H1 (cell line): ENCODE results near the gene MYBPHL. TPM values are rescaled to one million over a fixed set of nuclear protein-coding genes. Genes with fewer than 3 reads are reported as not detected.

Source experiments
- CHD1 ChIP-seq: IDR thresholded peaks from 2 replicates; pipeline ENCODE4 v1.6.1; 2012; ENCODE audit warnings: low read depth, low read length, improper control_type of control experiment
- GABPA ChIP-seq: IDR thresholded peaks from 2 replicates; pipeline ENCODE4 v1.6.1; 2011; ENCODE audit warnings: mild to moderate bottlenecking, low read length, moderate library complexity, borderline replicate concordance; ENCODE audit not compliant: insufficient read depth
- SP4 ChIP-seq: IDR thresholded peaks from 2 replicates; pipeline ENCODE4 v1.6.1; 2012; ENCODE audit warnings: low read length, inconsistent platforms
- TEAD4 ChIP-seq: IDR thresholded peaks from 2 replicates; pipeline ENCODE4 v1.6.1; 2012; ENCODE audit warnings: low read depth, low read length, inconsistent platforms, mixed read lengths
- polyA plus RNA-seq, 7 experiments: library from polyadenylated mRNA; depleted of rRNA in 3 of 7; stranded (reverse) in 5 of 7; unstranded in 2 of 7; fragments of >200 nt in 5 of 7; fragments of 200-250 nt in 2 of 7; gene quantifications; 1 replicate in 5 of 7; 2 replicates in 1 of 7; 4 replicates in 1 of 7; pipeline versions ENCODE4 v1.2.1 to v1.2.3, GENCODE V29; 2011 to 2013; ENCODE audit warnings: missing spikeins in 2 of 7, mixed read lengths in 2 of 7
- total RNA-seq: library from RNA; stranded (reverse); fragmentation: NEBNext Ultra II Directional; extraction: Animal tissue kit (Norgen Biotek cat#: 25700); gene quantifications from 2 replicates; pipeline ENCODE4 v1.2.1, GENCODE V29; 2021
- TF ChIP-seq, protein P1 (sequence below), 3 experiments: IDR thresholded peaks; 1 replicate in 2 of 3; 2 replicates in 1 of 3; pipeline versions ENCODE4 v1.5.1 to v1.6.1; 2011; ENCODE audit warnings: low read length in 3 of 3, mild to moderate bottlenecking in 3 of 3, inconsistent platforms in 2 of 3, low read depth in 1 of 3, moderate library complexity in 1 of 3; ENCODE audit not compliant: insufficient read depth in 1 of 3; ENCODE audit errors: control extremely low read depth in 1 of 3

Gene MYBPHL
- total and polyA plus RNA-seq, 2 of the 8 experiments (the other 6 are each of a cell fraction or from before 2014, with no cell fraction given) = 0.24 to 0.30 TPM

DNA sequence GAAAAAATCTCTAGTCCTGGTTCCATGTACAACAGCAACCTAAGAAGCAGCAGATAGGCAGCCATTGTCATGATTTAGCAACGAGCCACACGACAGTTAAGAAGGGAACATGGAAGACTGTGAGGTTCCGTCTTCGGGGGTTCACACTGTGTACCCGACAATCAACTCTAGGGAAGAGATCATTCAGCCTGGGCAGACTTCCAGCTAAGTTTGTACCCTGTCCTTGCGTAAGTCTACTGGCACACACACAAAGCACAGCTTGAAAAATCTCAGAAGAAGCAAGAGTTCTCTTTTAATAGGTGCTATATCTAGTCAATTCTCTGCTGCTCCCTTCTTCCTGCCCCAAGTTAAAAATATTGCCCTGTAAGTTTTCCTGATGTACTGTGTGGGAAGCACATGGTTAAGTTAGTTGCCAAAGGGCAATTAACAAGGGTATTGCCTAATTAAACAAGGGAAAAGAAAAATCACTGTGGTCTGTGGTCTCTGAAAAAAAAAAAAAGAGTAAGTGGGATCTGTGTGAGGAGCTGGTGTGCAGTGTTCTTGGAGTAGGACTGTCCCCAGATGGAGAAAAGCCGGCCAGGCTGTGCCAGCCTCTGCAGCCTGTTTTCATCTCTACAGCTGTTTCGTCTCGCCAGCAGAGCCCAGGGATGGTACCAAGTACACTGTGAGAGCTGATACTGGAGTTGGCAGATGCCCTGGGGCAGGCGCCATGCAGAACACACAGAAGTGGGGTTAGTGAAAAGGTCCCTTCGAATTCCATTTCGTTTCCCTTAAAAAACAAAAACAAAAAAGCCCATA is 6.4 kb upstream of the MYBPHL start (continued):
- no peak for TF ChIP-seq SP4
- no peak for TF ChIP-seq TEAD4
- TF ChIP-seq GABPA = no peak
- TF ChIP-seq, protein P1, sequence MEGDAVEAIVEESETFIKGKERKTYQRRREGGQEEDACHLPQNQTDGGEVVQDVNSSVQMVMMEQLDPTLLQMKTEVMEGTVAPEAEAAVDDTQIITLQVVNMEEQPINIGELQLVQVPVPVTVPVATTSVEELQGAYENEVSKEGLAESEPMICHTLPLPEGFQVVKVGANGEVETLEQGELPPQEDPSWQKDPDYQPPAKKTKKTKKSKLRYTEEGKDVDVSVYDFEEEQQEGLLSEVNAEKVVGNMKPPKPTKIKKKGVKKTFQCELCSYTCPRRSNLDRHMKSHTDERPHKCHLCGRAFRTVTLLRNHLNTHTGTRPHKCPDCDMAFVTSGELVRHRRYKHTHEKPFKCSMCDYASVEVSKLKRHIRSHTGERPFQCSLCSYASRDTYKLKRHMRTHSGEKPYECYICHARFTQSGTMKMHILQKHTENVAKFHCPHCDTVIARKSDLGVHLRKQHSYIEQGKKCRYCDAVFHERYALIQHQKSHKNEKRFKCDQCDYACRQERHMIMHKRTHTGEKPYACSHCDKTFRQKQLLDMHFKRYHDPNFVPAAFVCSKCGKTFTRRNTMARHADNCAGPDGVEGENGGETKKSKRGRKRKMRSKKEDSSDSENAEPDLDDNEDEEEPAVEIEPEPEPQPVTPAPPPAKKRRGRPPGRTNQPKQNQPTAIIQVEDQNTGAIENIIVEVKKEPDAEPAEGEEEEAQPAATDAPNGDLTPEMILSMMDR (IDR thresholded peaks at IDR 0.05; ENCODE audit: control extremely low read depth in 1 of 3, insufficient read depth in 1 of 3, low read depth in 1 of 3, low read length in 3 of 3) = no peak
- no peak for TF ChIP-seq CHD1
